Frontal cortex (tissue), 4 donors: ENCODE results near the gene ALOX5AP. TPM values are rescaled to one million over a fixed set of nuclear protein-coding genes. Genes with fewer than 3 reads are reported as not detected.

Experiments
- DNase-seq, 2 donors: peaks; one replicate each; pipeline ENCODE4 v3.0.0; 2012; ENCODE audit warnings: low spot score in 2 of 2
- FAIRE-seq: peaks from 2 replicates; lab custom pipeline; 2012; peaks lifted over from hg19 to GRCh38; lab: Jason Lieb, UNC
- total RNA-seq: library from RNA; depleted of rRNA; stranded (reverse); fragments of >200 nt; gene quantifications from one replicate; pipeline ENCODE4 v1.2.3, GENCODE V29; 2014
- donor health status: control.
- donor health status: control.
- donor health status: control.

The ALOX5AP gene
- total RNA-seq, 1 donor from 2014 or later, result 2.0 TPM

DNA sequence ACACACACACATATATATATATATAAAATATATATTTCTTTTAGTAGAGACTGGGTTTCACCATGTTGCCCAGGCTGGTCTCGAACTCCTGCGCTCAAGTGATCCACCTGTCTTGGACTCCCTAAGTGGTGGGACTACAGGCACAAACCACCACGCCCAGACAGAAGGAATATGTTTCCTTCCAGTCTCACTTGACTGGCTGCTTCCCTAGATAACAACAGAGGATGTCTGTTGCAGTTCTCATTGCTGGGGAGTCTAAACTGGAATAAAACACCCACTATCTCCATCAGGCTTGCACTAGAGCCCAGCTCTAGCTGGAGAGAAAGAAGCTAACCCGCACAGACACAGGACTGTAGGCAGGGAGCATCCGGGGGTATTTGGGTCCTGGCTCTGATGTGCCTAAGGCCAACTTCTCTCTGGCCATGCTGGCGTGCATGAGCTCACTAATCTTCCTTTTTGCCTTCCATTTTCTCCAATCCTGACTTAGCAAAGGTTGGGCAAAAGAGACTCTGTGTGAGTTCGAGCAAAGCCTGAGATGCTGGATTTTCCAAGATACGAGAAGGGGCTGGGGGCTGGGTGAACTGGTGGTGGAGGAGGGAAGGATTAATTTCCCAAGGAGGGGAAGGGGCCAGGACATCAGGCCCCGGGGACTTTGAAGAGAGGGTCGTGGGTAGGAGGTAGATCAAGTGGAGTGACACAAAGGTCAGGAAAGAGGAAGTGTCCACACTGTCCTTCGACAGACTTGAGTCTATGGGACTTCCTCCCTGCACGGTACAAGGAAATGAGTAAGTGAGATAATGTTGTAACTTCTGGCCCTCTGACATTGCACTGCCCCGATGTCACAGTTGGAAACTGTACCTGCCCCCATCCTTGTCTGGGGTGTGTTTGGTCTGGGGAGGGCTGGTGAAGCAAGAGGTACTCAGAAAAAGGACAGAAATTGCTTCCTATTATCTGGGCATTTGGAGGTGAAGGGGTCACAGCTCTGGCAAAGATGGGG is 22.5 kb upstream of the ALOX5AP start:
- DNase-seq, result no peak
- no peak for FAIRE-seq

- DNase-seq (no peak), FAIRE-seq (no peak)
Observed at GRCh38 chr13:30714629-30715371, 20.5 kb upstream of the ALOX5AP start.

DNA sequence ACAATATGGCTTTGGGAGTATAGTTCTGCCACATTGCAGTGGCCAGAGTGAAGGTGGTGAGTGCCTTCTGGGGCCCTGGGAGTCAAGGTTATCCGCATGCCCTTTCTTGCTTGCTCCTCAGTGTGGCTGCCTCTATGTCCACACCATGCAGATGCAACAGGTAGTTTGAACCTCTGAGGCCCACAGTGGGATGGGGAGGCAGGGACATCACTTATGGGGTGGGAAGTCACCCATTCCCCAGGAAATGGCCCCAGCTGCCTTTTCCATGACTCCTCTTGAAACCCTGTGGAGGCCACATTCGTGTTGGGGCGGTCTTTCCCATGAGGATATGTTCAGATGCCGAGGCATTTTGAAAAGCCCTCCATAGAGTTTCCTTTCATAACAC is 20.0 kb upstream of the ALOX5AP start:
- DNase-seq, result no peak
- no peak for FAIRE-seq

GRCh38 chr13:30715837-30716236 is 19.5 kb upstream of the ALOX5AP start:
- DNase-seq (no peak), FAIRE-seq (no peak)

DNA sequence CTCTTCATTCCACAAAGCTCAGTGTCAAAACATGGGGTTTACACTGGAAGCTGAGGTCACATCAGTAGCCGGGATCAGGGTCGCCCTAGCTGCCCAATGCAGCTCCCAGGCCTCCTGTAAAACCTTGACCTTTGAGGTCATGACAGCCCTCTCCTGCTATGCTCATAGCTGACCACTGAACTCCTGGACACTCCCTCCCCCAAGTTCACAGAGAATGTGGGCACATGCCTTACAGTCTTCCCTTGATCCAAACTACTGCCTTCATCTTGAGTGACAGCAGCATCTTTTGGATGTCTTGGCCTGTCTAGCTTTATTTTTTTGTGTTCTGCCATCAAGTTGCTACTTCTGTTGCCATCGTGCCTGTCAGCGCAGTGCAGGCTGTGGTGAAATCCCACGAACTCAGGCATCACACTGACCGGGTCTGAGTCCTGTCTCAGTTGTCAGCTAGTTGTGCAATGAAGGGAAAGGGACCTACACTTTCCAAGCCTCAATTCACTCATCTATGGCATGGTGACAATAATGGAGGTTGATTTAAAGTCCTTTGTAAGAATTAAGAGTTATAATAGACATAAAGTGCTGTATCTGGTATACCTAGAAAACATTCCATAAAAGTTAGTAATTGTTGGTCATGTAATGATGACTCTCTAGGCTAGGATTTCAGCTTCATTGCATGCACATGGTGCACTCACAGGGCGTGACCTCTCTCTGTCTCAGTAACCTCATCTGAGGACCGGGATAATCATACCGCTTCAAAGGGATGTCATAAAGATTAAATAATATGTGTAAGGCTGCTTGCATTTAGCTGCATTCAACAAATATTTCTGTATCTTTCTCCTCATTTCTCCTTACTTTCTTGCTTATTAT is 16.4 kb upstream of the ALOX5AP start:
- no peak for FAIRE-seq
- DNase-seq, result no peak

DNA sequence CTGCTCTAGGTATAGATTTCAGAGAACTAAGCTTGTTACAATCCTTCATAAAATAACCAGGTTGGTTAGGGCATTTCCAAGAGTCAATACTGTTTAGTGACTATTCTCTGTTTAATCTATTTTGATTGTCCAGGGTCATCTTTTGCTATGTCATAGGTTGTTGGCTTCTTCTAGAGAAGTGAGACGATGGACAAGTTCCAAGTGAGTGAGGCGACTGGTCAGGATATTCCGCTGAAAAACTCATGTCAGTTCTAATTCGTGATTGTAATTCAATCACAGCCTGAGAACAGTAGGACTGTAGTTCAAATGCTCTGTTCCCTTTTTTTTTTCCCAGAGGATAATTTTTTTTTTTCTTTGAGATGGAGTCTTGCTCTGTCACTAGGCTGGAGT is 15.8 kb upstream of the ALOX5AP start:
- FAIRE-seq, result no peak
- DNase-seq, result no peak

DNA sequence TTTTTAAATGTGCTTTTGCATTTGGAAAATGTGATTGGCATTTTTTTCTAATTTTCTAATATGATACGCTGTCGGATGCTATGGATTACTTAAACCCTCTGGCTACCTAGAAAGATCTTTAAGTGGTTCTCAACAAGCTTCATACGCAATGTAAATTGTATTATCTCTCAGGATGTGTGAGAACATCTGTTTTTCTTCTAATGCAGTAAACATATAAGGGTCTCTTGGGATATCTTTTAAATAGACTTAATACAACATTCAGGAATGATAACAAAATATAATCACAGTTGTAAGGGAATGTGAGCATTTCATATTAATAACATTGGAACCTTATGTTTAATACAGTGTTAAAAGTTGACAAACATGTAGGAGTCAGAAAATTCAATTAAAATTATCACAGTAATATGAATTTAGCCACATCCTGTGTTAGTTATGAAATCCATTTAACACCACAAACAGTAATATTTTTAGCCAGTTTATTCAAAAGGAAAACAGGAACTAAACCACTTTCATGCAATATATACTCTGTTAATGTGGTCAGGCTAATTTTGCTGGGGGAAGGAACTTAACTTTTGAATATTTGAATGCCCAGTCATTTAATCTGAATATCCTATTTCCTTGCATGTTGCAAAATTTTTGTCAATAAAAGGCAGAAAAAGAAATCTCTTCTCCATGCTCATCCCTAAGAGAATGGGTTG is 15.0 kb upstream of the ALOX5AP start:
- no peak for DNase-seq
- FAIRE-seq, result no peak

DNA sequence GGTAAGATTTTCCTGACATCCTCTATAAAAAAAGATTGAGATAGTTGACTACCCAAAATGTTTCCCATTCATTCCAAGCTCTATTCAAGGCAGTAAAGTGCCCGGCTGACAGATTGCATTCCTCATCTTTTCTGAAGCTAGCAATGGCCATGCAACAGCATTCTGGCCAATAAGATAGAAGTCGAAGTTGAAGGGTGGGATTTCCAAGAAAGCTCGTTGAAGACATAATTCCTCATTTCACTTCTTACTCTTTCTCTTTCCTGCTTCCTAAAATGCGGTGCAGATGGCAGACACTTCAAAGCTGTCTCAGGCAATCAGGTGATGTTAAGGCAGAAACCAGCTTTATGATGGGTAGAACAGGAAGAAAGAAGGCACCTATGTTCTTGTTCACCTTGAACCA is 13.4 kb upstream of the ALOX5AP start:
- DNase-seq, result no peak
- FAIRE-seq, result no peak

- DNase-seq (no peak), FAIRE-seq (no peak)
Observed at GRCh38 chr13:30722361-30722760, 13.0 kb upstream of the ALOX5AP start.

DNA sequence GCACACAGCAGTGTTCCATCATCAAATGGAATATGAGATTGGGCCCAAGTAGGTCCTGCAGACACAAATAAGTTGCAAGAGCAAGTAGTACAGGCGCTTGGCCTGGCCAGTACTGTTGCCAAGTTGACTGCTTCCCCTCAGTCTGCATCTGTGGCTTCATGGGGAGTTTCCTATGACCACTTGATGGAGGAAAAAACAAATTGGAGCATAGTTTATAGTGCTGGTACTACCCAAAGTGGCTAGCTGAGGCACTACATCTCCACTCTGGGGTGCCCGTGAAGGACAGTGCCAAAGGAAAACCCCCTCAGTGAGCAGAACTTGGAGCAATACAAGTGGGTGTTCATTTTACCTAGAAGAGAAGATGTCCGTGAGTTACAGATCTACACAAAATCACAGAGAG is 10.6 kb upstream of the ALOX5AP start:
- no peak for FAIRE-seq

GRCh38 chr13:30725326-30726085 is 9.8 kb upstream of the ALOX5AP start:
- FAIRE-seq, result no peak
- DNase-seq, result no peak

More for the DNA sequence above, 10.6 kb upstream of the ALOX5AP start:
- no peak for DNase-seq

- no peak for DNase-seq
- FAIRE-seq, result no peak
Observed at GRCh38 chr13:30726192-30726591, 9.2 kb upstream of the ALOX5AP start.

- DNase-seq, result no peak
- no peak for FAIRE-seq
Observed at GRCh38 chr13:30727491-30728355, 7.6 kb upstream of the ALOX5AP start.

- no peak for FAIRE-seq
- no peak for DNase-seq
Observed at GRCh38 chr13:30729801-30730200, 5.5 kb upstream of the ALOX5AP start.

DNA sequence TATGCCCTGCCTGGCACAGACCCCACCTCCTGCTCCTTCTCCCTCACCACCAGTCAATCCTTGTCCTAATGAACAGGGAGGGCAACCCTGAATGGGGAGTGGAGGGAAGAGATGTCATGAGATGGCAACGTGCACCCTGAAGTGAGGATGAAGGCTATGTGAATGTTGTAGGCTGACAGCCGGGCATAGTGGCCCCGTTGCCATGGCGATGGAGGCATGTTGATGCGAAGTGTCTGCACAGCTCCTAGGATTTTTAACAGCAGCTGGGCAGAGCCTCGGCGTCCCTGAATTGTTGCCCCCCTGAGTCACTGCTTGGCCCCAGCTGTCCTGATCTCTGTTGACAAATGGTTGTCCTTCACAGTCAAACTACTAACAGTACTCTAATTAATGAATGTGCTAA is 4.8 kb upstream of the ALOX5AP start:
- no peak for FAIRE-seq
- peak in 1 of 2 donors; percentile 33 for DNase-seq

GRCh38 chr13:30731361-30732045 is 3.8 kb upstream of the ALOX5AP start:
- DNase-seq (no peak), FAIRE-seq (no peak)

DNA sequence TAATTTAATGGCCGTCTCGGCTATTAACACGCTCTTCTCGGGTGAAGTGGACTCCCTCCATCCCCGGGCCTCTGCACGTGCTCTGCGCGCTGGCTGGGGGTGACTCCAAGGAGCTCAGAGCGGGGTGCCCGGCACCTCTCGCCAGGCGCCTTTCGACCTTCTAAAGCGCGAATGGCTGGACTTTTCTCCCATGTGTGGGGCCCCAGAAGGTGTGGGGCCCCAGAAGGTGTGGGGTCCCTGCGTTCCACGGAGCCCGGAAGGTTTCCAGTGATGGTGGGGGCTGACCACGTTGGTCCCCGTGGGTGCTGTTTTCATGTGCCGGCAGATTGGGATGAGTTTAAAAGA is 3.3 kb upstream of the ALOX5AP start:
- DNase-seq (no peak), FAIRE-seq (no peak)
